Glutamatergic neuron (in vitro differentiated cells): Measurements from ENCODE around the gene ABHD18. TPM values are rescaled to one million over a fixed set of nuclear protein-coding genes. Genes with fewer than 3 reads are reported as not detected.
"Not testable (repeated sequence)": the region's sequence is repeated elsewhere in the genome, so short reads cannot be mapped to it uniquely, and the experiment has no call there.

Source experiments
- DNase-seq: peaks from one replicate; pipeline ENCODE4 v3.0.0; 2022
- H3K27ac Mint-ChIP-seq: one replicate; pipeline ENCODE4 v1.8.0; 2020; ENCODE audit warnings: mild to moderate bottlenecking, mixed read lengths, inconsistent platforms; ENCODE audit not compliant: unreplicated experiment
- H3K27me3 Mint-ChIP-seq: one replicate; pipeline ENCODE4 v1.8.0; 2020; ENCODE audit warnings: mild to moderate bottlenecking, moderate library complexity, mixed read lengths, inconsistent platforms; ENCODE audit not compliant: unreplicated experiment
- H3K36me3 Mint-ChIP-seq: one replicate; pipeline ENCODE4 v1.8.0; 2020; ENCODE audit warnings: mild to moderate bottlenecking, mixed read lengths, inconsistent platforms; ENCODE audit not compliant: unreplicated experiment
- H3K4me1 Mint-ChIP-seq: one replicate; pipeline ENCODE4 v1.8.0; 2020; ENCODE audit warnings: mild to moderate bottlenecking, low read depth, mixed read lengths, inconsistent platforms; ENCODE audit not compliant: unreplicated experiment
- H3K4me3 Mint-ChIP-seq: one replicate; pipeline ENCODE4 v1.8.0; 2020; ENCODE audit warnings: mild to moderate bottlenecking, mixed read lengths, inconsistent platforms; ENCODE audit not compliant: unreplicated experiment
- H3K9me3 Mint-ChIP-seq: one replicate; pipeline ENCODE4 v1.8.0; 2020; ENCODE audit warnings: mild to moderate bottlenecking, moderate library complexity, mixed read lengths, inconsistent platforms; ENCODE audit not compliant: unreplicated experiment
- CTCF ChIP-seq: fragments of 200-600 bp; sonication (generic); IDR thresholded peaks from one replicate; pipeline ENCODE4 v1.5.0; 2021; ENCODE audit not compliant: partially characterized antibody, unreplicated experiment
- total RNA-seq: library from RNA; stranded (reverse); fragmentation: NEBNext Ultra II Directional; extraction: Animal tissue kit (Norgen Biotek cat#: 25700); gene quantifications from one replicate; pipeline ENCODE4 v1.2.1, GENCODE V29; 2021; ENCODE audit not compliant: unreplicated experiment

ABHD18 gene
- total RNA-seq, 1 donor from 2014 or later: 9.7 TPM

- H3K4me1 Mint-ChIP-seq: no peaks in the 10 kb centered on the region
- H3K4me3 Mint-ChIP-seq: no peak overlapping the region
- H3K27me3 Mint-ChIP-seq: no peaks in the 10 kb centered on the region
Measured at GRCh38 chr4:128025319-128025718, 60.1 kb downstream of the ABHD18 start.

GRCh38 chr4:128029907-128030306 lies 64.7 kb downstream of the ABHD18 start:
- H3K27ac Mint-ChIP-seq: no peak overlapping the region
- no peaks in the 10 kb centered on the region for H3K9me3 Mint-ChIP-seq
- no peak for TF ChIP-seq CTCF
- H3K27me3 Mint-ChIP-seq: peaks cover 2% of the 10 kb centered on the region
- no peaks in the 10 kb centered on the region for H3K4me1 Mint-ChIP-seq
- no peaks in the 10 kb centered on the region for H3K36me3 Mint-ChIP-seq
- no peak overlapping the region for H3K4me3 Mint-ChIP-seq
- no peak for DNase-seq

More at GRCh38 chr4:128025319-128025718, 60.1 kb downstream of the ABHD18 start:
- no peak overlapping the region for H3K27ac Mint-ChIP-seq
- no peak for TF ChIP-seq CTCF
- no peak for DNase-seq
- H3K9me3 Mint-ChIP-seq: peaks cover 2% of the 10 kb centered on the region
- peaks cover 7% of the 10 kb centered on the region for H3K36me3 Mint-ChIP-seq

- Mint-ChIP-seq H3K4me1 (no peaks in the 10 kb centered on the region), H3K4me3 (no peak overlapping the region), H3K9me3 (no peaks in the 10 kb centered on the region), H3K27me3 (peaks cover 2% of the 10 kb centered on the region), H3K27ac (no peak overlapping the region), H3K36me3 (no peaks in the 10 kb centered on the region)
- DNase-seq: no peak
- TF ChIP-seq CTCF: no peak
Measured at GRCh38 chr4:128031756-128032384, 66.7 kb downstream of the ABHD18 start.

- Mint-ChIP-seq H3K9me3 (no peaks in the 10 kb centered on the region), H3K27me3 (no peaks in the 10 kb centered on the region), H3K27ac (no peak overlapping the region), H3K4me3 (no peak overlapping the region), H3K36me3 (no peaks in the 10 kb centered on the region), H3K4me1 (no peaks in the 10 kb centered on the region)
- no peak for DNase-seq
- no peak for TF ChIP-seq CTCF
Measured at GRCh38 chr4:128039568-128039967, 74.4 kb downstream of the ABHD18 start.

- not testable (repeated sequence) for H3K4me3 Mint-ChIP-seq, DNase-seq, H3K4me1 Mint-ChIP-seq, H3K9me3 Mint-ChIP-seq, H3K36me3 Mint-ChIP-seq, H3K27ac Mint-ChIP-seq, H3K27me3 Mint-ChIP-seq
Measured at GRCh38 chr4:128047019-128047418, 81.8 kb downstream of the ABHD18 start.

GRCh38 chr4:128047514-128047913 lies 82.3 kb downstream of the ABHD18 start:
- H3K27me3 Mint-ChIP-seq, H3K9me3 Mint-ChIP-seq, H3K27ac Mint-ChIP-seq, DNase-seq, H3K4me3 Mint-ChIP-seq, H3K36me3 Mint-ChIP-seq, H3K4me1 Mint-ChIP-seq: not testable (repeated sequence)

- not testable (repeated sequence) for H3K36me3 Mint-ChIP-seq, H3K27ac Mint-ChIP-seq, H3K27me3 Mint-ChIP-seq, H3K4me3 Mint-ChIP-seq, H3K4me1 Mint-ChIP-seq, H3K9me3 Mint-ChIP-seq
- DNase-seq: peak; percentile 28
Measured at GRCh38 chr4:128051229-128051628, 86.0 kb downstream of the ABHD18 start.

GRCh38 chr4:128054907-128055306 lies 89.7 kb downstream of the ABHD18 start:
- H3K4me1 Mint-ChIP-seq, H3K27me3 Mint-ChIP-seq, H3K4me3 Mint-ChIP-seq, H3K9me3 Mint-ChIP-seq, DNase-seq, H3K27ac Mint-ChIP-seq, H3K36me3 Mint-ChIP-seq: not testable (repeated sequence)

- not testable (repeated sequence) for H3K4me1 Mint-ChIP-seq, H3K36me3 Mint-ChIP-seq, DNase-seq, H3K4me3 Mint-ChIP-seq, H3K27me3 Mint-ChIP-seq, H3K27ac Mint-ChIP-seq, H3K9me3 Mint-ChIP-seq
Measured at GRCh38 chr4:128055441-128056206, 90.4 kb downstream of the ABHD18 start.
